HepG2 (cell line): Measurements from ENCODE around the gene L3MBTL1. TPM values are rescaled to one million over a fixed set of nuclear protein-coding genes. Genes with fewer than 3 reads are reported as not detected.

Experiments
- ATAC-seq: fragments of 200-7000 bp; cut with Tn5 transposase; 3 replicates; pipeline ENCODE4 v1.9.1; 2020; ENCODE audit warnings: mild to moderate bottlenecking, moderate library complexity
- BruUV-seq: library from RNA; stranded (reverse); fragments of 400-500 nt; replicated peaks from 2 replicates; lab custom pipeline; 2021; lab: Mats Ljungman, UMichigan
- CTCF ChIA-PET: fragments of 300-600 bp; formaldehyde crosslinking; extraction: SDS; loops from one replicate; lab custom pipeline; 2021; ENCODE audit warnings: low total read pairs, inconsistent platforms, low intra/inter-chr PET ratio; lab: Yijun Ruan, JAX
- POLR2A ChIA-PET: fragments of 350-600 bp; sonication (Branson Sonifier 250); formaldehyde crosslinking; loops from one replicate; lab custom pipeline; 2020; ENCODE audit warnings: antibody characterized with exemption, inconsistent platforms; lab: Yijun Ruan, JAX
- DNase-seq: peaks from one replicate; pipeline ENCODE4 v3.0.0-alpha.2; 2015; ENCODE audit warnings: low spot score
- FAIRE-seq: peaks from 3 replicates; lab custom pipeline; 2011; peaks lifted over from hg19 to GRCh38; lab: Jason Lieb, UNC
- H2AFZ ChIP-seq: one replicate; pipeline ENCODE4 v1.6.1; 2011; ENCODE audit warnings: low read length, inconsistent platforms
- H3K27ac ChIP-seq: fragments of 300-600 bp; 3 replicates; pipeline ENCODE4 v1.8.0; 2011; ENCODE audit warnings: mixed run types, mild to moderate bottlenecking, mixed read lengths, low read length, inconsistent platforms; ENCODE audit not compliant: insufficient read depth; ENCODE audit errors: extremely low read length
- H3K27me3 ChIP-seq, 2 experiments: fragments of 200-600 bp in 1 of 2; 2 replicates in 1 of 2; 3 replicates in 1 of 2; pipeline versions ENCODE4 v1.6.0 to v1.8.0; 2011; ENCODE audit warnings: low read length in 2 of 2, mild to moderate bottlenecking in 2 of 2, moderate library complexity in 2 of 2, inconsistent platforms in 1 of 2; ENCODE audit not compliant: insufficient read depth in 2 of 2, control insufficient read depth in 1 of 2
- H3K36me3 ChIP-seq, 2 experiments: fragments of 200-600 bp in 1 of 2; replicated peaks in 1 of 2; 2 replicates in 1 of 2; 3 replicates in 1 of 2; pipeline versions ENCODE4 v1.5.1 to v1.8.0; 2011; ENCODE audit warnings: low read length in 2 of 2, inconsistent platforms in 1 of 2; ENCODE audit not compliant: insufficient read depth in 2 of 2, control insufficient read depth in 1 of 2
- H3K4me1 ChIP-seq: 2 replicates; pipeline ENCODE4 v1.5.1; 2012; ENCODE audit warnings: low read length, inconsistent platforms; ENCODE audit not compliant: insufficient read depth
- H3K4me2 ChIP-seq: 2 replicates; pipeline ENCODE4 v1.6.0; 2011; ENCODE audit warnings: low read depth, low read length, inconsistent platforms
- H3K4me3 ChIP-seq, 3 experiments: fragments of 200-600 bp in 1 of 3; sonication (generic), shearing (Covaris generic) in 1 of 3; replicated peaks in 1 of 3; 2 replicates each; pipeline ENCODE4 v1.5.1; 2011 to 2016; ENCODE audit warnings: low read length in 3 of 3, inconsistent platforms in 2 of 3, low read depth in 2 of 3, mild to moderate bottlenecking in 2 of 3, control low read depth in 1 of 3, mixed read lengths in 1 of 3; ENCODE audit not compliant: insufficient read depth in 1 of 3
- H3K79me2 ChIP-seq: one replicate; pipeline ENCODE4 v1.6.1; 2011; ENCODE audit warnings: low read length, inconsistent platforms; ENCODE audit not compliant: insufficient read depth
- H3K9ac ChIP-seq: 2 replicates; pipeline ENCODE4 v1.6.0; 2011; ENCODE audit warnings: mild to moderate bottlenecking, low read depth, low read length, inconsistent platforms; ENCODE audit not compliant: insufficient read depth
- H3K9me3 ChIP-seq: 2 replicates; pipeline ENCODE4 v1.5.1; 2012; ENCODE audit warnings: mild to moderate bottlenecking, low read length
- H4K20me1 ChIP-seq: 2 replicates; pipeline ENCODE4 v1.6.0; 2011; ENCODE audit warnings: inconsistent platforms, mild to moderate bottlenecking, low read length, moderate library complexity; ENCODE audit not compliant: insufficient read depth
- IRF9 ChIP-seq: sonication (generic); formaldehyde crosslinking; IDR thresholded peaks from 2 replicates; pipeline ENCODE4 v1.8.0; 2022; ENCODE audit warnings: missing genetic modification reagents, mild to moderate bottlenecking, borderline replicate concordance
- LCORL ChIP-seq, 2 experiments: fragments of 450-650 bp in 1 of 2; sonication (generic) in 1 of 2; formaldehyde crosslinking in 1 of 2; IDR thresholded peaks; 2 replicates each; pipeline versions ENCODE4 v1.5.0 to v1.6.1; 2017 to 2020; ENCODE audit warnings: antibody characterized with exemption in 1 of 2, missing genetic modification reagents in 1 of 2
- NBN ChIP-seq: fragments of 450-650 bp; conservative IDR thresholded peaks from 2 replicates; pipeline ENCODE4 v1.6.1; 2017
- NCOR1 ChIP-seq: fragments of 200-600 bp; sonication (generic); IDR thresholded peaks from 2 replicates; pipeline ENCODE4 v1.7.0; 2017; ENCODE audit warnings: antibody characterized with exemption, low read length, borderline replicate concordance
- NFKB2 ChIP-seq: sonication (generic); formaldehyde crosslinking; IDR thresholded peaks from 2 replicates; pipeline ENCODE4 v1.4.0; 2020; ENCODE audit warnings: missing genetic modification reagents, borderline replicate concordance
- RORA ChIP-seq: sonication (generic); formaldehyde crosslinking; IDR thresholded peaks from 2 replicates; pipeline ENCODE4 v1.5.0; 2020; ENCODE audit warnings: mild to moderate bottlenecking, missing genetic modification reagents, moderate library complexity
- SETDB1 ChIP-seq: sonication (generic); formaldehyde crosslinking; IDR thresholded peaks from 2 replicates; pipeline ENCODE4 v1.5.1; 2020; ENCODE audit warnings: missing genetic modification reagents, mild to moderate bottlenecking, borderline replicate concordance
- TEAD3 ChIP-seq: optimal IDR thresholded peaks from 2 replicates; pipeline ENCODE3; 2016; ENCODE audit warnings: borderline replicate concordance
- THYN1 ChIP-seq: sonication (generic); formaldehyde crosslinking; IDR thresholded peaks from 2 replicates; pipeline ENCODE4 v1.8.1; 2023; ENCODE audit warnings: low read depth, mild to moderate bottlenecking, moderate library complexity, missing genetic modification reagents, borderline replicate concordance
- ZHX2 ChIP-seq, 2 experiments: sonication (generic) in 1 of 2; formaldehyde crosslinking in 1 of 2; IDR thresholded peaks; 2 replicates each; pipeline versions ENCODE4 v1.6.1 to v1.9.0; 2014 to 2022; ENCODE audit warnings: antibody characterized with exemption in 1 of 2, borderline replicate concordance in 1 of 2, inconsistent platforms in 1 of 2, low read depth in 1 of 2, missing genetic modification reagents in 1 of 2
- ZMYM3 ChIP-seq: sonication (generic); formaldehyde crosslinking; IDR thresholded peaks from 2 replicates; pipeline ENCODE4 v1.5.1; 2020; ENCODE audit warnings: mild to moderate bottlenecking, missing genetic modification reagents
- ZNF20 ChIP-seq: sonication (generic); formaldehyde crosslinking; IDR thresholded peaks from 2 replicates; pipeline ENCODE4 v1.4.0; 2020; ENCODE audit warnings: mild to moderate bottlenecking, moderate library complexity, missing genetic modification reagents
- ZNF207 ChIP-seq: fragments of 450-650 bp; IDR thresholded peaks from 2 replicates; pipeline ENCODE4 v1.6.1; 2016; ENCODE audit warnings: antibody characterized with exemption, borderline replicate concordance
- ZNF512B ChIP-seq: sonication (generic); formaldehyde crosslinking; IDR thresholded peaks from 2 replicates; pipeline ENCODE4 v1.5.1; 2020; ENCODE audit warnings: missing genetic modification reagents, mild to moderate bottlenecking, borderline replicate concordance
- WGBS: methylation state at CpG from one replicate; pipeline ENCODE4 v1.1.6; 2017; ENCODE audit warnings: low lambda C conversion rate; 5-methylcytosine and 5-hydroxymethylcytosine counted together
- in situ Hi-C: cut with HindIII; loops from 2 replicates; pipeline ENCODE4 v1.10.0; 2017; ENCODE audit warnings: low pct_unique_long_range_greater_than_20kb; ENCODE audit not compliant: extremely low pct_ligation_motif_present
- intact Hi-C: fragments of 100-400 bp; cut with micrococcal nuclease; formaldehyde crosslinking; loops from one replicate; pipeline ENCODE4 v1.10.0; 2022; ENCODE audit not compliant: unreplicated experiment
- polyA plus RNA-seq, 8 experiments: library from polyadenylated mRNA; depleted of rRNA in 3 of 8; stranded (reverse) in 7 of 8; unstranded in 1 of 8; fragments of >200 nt; fragmentation: Illumina TruSeq in 4 of 8; extraction: Trizol in 4 of 8; gene quantifications; 2 replicates each; pipeline versions ENCODE4 v1.2.1 to v1.2.3, GENCODE V29; 2011 to 2016; ENCODE audit warnings: low read depth in 4 of 8, missing spikeins in 1 of 8, mixed read lengths in 1 of 8; ENCODE audit not compliant: insufficient read depth in 1 of 8
- total RNA-seq, 5 experiments: library from RNA; depleted of rRNA; stranded (reverse); fragments of >200 nt; fragmentation: Illumina TruSeq; extraction: Trizol; gene quantifications; 2 replicates each; pipeline ENCODE4 v1.2.3, GENCODE V29; 2016; ENCODE audit warnings: low read depth in 1 of 5

Gene L3MBTL1
- total and polyA plus RNA-seq, 2 of the 13 experiments (the other 11 are each of a cell fraction or from before 2014, with no cell fraction given) = 9.0 to 17.8 TPM

- ATAC-seq (no peak), FAIRE-seq (no peak), DNase-seq (no peak)
- Histone ChIP-seq H3K4me2 (peak overlapping the region; percentile 87), H4K20me1 (no peaks in the 10 kb centered on the region), H3K27me3 (peaks cover 2 to 18% of the 10 kb centered on the region in 2 experiments; a peak in 3 of 5 replicates), H3K9me3 (no peaks in the 10 kb centered on the region), H2AFZ (no peak overlapping the region), H3K4me3 (peak overlapping the region; percentile 61 to 83 (median 73)), H3K9ac (peak overlapping the region; percentile 74), H3K79me2 (no peaks in the 10 kb centered on the region), H3K27ac (no peak overlapping the region), H3K36me3 (no peaks in the 10 kb centered on the region), H3K4me1 (peaks cover 34% of the 10 kb centered on the region)
- intact Hi-C loops (loop anchor here (5.0 kb wide), 1 partner anchor 51 kb away; the partner anchor contains the start of gene SRSF6), in situ Hi-C loops (no loop called here)
- BruUV-seq = TSS peak; percentile 77
- CTCF ChIA-PET = no interaction called here
- 81% methylated on average over 22 of the region's 22 CpGs for WGBS
- POLR2A ChIA-PET = interaction anchor here (1.0 to 2.8 kb wide), 5 partner anchors 9 to 82 kb away, joined by 3 to 33 read pairs (median 5); partner anchors contain the start of genes IFT52 and SRSF6
- TF ChIP-seq ZNF207 (no peak), ZMYM3 (CRISPR knock-in tag) (no peak), SETDB1 (CRISPR knock-in tag) (0 out of 2 replicates have a peak, but pooled peaks have one; percentile 44), LCORL (IDR thresholded peaks at IDR 0.05) (no peak), LCORL (CRISPR knock-in tag; IDR thresholded peaks at IDR 0.05) (peak; percentile 14; the same call in 1 of the 2 replicates), ZHX2 (IDR thresholded peaks at IDR 0.05; ENCODE audit: low read depth) (no peak), ZHX2 (CRISPR knock-in tag; IDR thresholded peaks at IDR 0.05; ENCODE audit: borderline replicate concordance) (no peak), RORA (CRISPR knock-in tag) (no peak), ZNF20 (CRISPR knock-in tag) (no peak), THYN1 (CRISPR knock-in tag) (no peak), NBN (no peak), IRF9 (CRISPR knock-in tag) (no peak), TEAD3 (CRISPR knock-in tag) (no peak), NCOR1 (no peak), ZNF512B (CRISPR knock-in tag) (no peak), NFKB2 (0 out of 2 replicates have a peak, but pooled peaks have one; percentile 3)
These were observed 609 bp downstream of the L3MBTL1 start for GRCh38 chr20:43508106-43508505.
